SH-SY5Y (cell line): ENCODE data around the gene NAXE.

ENCODE experiments used
- GATA2 ChIP-seq: IDR thresholded peaks from 2 replicates; pipeline ENCODE4 v1.6.1; 2011; ENCODE audit warnings: mild to moderate bottlenecking, low read depth, low read length
- GATA3 ChIP-seq: IDR thresholded peaks from 2 replicates; pipeline ENCODE4 v1.6.1; 2011; ENCODE audit warnings: low read depth, mild to moderate bottlenecking, low read length, moderate library complexity

GRCh38 chr1:156638189-156638985, 46.8 kb downstream of the NAXE start:
- TF ChIP-seq GATA3: no peak
- no peak for TF ChIP-seq GATA2
